Endothelial cell (in vitro differentiated cells): ENCODE results near the gene TEKT3. TPM values are rescaled to one million over a fixed set of nuclear protein-coding genes. Genes with fewer than 3 reads are reported as not detected.

Source experiments
- DNase-seq: peaks from one replicate; pipeline ENCODE4 v3.0.0; 2021; ENCODE audit warnings: low spot score
- H3K27ac Mint-ChIP-seq: one replicate; pipeline ENCODE4 v1.8.0; 2021; ENCODE audit warnings: mixed read lengths, inconsistent platforms; ENCODE audit not compliant: unreplicated experiment
- H3K27me3 Mint-ChIP-seq: one replicate; pipeline ENCODE4 v1.8.0; 2021; ENCODE audit warnings: mild to moderate bottlenecking, moderate library complexity, mixed read lengths, inconsistent platforms; ENCODE audit not compliant: unreplicated experiment
- H3K36me3 Mint-ChIP-seq: one replicate; pipeline ENCODE4 v1.8.0; 2021; ENCODE audit warnings: mild to moderate bottlenecking, low read depth, mixed read lengths, inconsistent platforms; ENCODE audit not compliant: unreplicated experiment
- H3K4me1 Mint-ChIP-seq: one replicate; pipeline ENCODE4 v1.8.0; 2021; ENCODE audit warnings: mild to moderate bottlenecking, mixed read lengths, inconsistent platforms; ENCODE audit not compliant: unreplicated experiment
- H3K4me3 Mint-ChIP-seq: one replicate; pipeline ENCODE4 v1.8.0; 2021; ENCODE audit warnings: mild to moderate bottlenecking, mixed read lengths, inconsistent platforms; ENCODE audit not compliant: unreplicated experiment
- H3K9me3 Mint-ChIP-seq: one replicate; pipeline ENCODE4 v1.8.0; 2021; ENCODE audit warnings: mixed read lengths, inconsistent platforms; ENCODE audit not compliant: unreplicated experiment
- total RNA-seq: library from RNA; stranded (reverse); fragmentation: NEBNext Ultra II Directional; extraction: Animal tissue kit (Norgen Biotek cat#: 25700); gene quantifications from one replicate; pipeline ENCODE4 v1.2.1, GENCODE V29; 2021; ENCODE audit not compliant: unreplicated experiment
- TF ChIP-seq, protein P1 (sequence below): fragments of 200-600 bp; sonication (generic); IDR thresholded peaks from one replicate; pipeline ENCODE4 v1.5.0; 2021; ENCODE audit warnings: antibody characterized with exemption; ENCODE audit not compliant: unreplicated experiment

TEKT3 gene
- total RNA-seq, 1 donor from 2014 or later: 5.8 TPM

GRCh38 chr17:15298176-15298575 lies 43.2 kb downstream of the TEKT3 start:
- H3K27me3 Mint-ChIP-seq: peaks cover 2% of the 10 kb centered on the region
- no peak for DNase-seq
- H3K36me3 Mint-ChIP-seq: no peaks in the 10 kb centered on the region
- TF ChIP-seq, protein P1, sequence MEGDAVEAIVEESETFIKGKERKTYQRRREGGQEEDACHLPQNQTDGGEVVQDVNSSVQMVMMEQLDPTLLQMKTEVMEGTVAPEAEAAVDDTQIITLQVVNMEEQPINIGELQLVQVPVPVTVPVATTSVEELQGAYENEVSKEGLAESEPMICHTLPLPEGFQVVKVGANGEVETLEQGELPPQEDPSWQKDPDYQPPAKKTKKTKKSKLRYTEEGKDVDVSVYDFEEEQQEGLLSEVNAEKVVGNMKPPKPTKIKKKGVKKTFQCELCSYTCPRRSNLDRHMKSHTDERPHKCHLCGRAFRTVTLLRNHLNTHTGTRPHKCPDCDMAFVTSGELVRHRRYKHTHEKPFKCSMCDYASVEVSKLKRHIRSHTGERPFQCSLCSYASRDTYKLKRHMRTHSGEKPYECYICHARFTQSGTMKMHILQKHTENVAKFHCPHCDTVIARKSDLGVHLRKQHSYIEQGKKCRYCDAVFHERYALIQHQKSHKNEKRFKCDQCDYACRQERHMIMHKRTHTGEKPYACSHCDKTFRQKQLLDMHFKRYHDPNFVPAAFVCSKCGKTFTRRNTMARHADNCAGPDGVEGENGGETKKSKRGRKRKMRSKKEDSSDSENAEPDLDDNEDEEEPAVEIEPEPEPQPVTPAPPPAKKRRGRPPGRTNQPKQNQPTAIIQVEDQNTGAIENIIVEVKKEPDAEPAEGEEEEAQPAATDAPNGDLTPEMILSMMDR: no peak
- no peaks in the 10 kb centered on the region for H3K9me3 Mint-ChIP-seq
- no peak overlapping the region for H3K27ac Mint-ChIP-seq
- no peaks in the 10 kb centered on the region for H3K4me1 Mint-ChIP-seq
- no peak overlapping the region for H3K4me3 Mint-ChIP-seq

GRCh38 chr17:15293558-15293957 lies 47.8 kb downstream of the TEKT3 start:
- TF ChIP-seq, protein P1: no peak
- Mint-ChIP-seq H3K9me3 (no peaks in the 10 kb centered on the region), H3K36me3 (no peaks in the 10 kb centered on the region), H3K4me3 (no peak overlapping the region), H3K27me3 (no peaks in the 10 kb centered on the region), H3K4me1 (peaks cover 5% of the 10 kb centered on the region), H3K27ac (no peak overlapping the region)
- no peak for DNase-seq

DNA sequence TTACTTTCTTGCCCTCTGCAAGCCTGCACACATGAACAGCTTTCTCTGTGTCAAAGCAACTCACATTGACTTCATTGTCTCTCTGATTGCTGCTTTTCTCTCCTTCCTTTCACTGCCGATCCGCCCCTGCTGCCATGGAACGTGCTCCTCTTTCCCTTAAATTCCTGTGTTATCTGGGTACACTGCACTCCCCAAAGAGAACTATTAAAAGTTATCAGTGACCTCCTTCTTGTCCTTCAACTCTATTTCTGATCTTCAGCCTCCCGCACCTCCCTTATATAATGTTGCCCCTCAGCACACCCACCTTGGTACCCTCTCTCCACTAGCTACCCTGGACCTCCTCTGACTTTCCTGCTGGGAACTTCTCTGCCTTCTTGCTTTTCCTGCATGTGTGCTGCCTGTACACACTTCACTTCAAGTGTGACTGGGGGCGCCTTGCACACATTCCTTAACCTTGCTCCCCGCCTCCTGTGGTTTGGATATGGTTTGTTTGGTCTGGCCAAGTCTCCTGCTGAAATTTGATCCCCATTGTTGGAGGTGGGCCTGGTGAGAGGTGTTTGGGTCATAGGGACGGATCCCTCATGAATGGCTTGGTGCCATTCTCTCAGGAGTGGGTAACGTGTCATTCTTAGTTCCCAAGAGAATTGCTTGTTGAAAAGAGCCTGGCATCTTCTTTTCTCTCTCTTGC lies 49.6 kb downstream of the TEKT3 start:
- Mint-ChIP-seq H3K4me1 (peaks cover 9% of the 10 kb centered on the region), H3K27ac (no peak overlapping the region), H3K4me3 (no peak overlapping the region), H3K9me3 (no peaks in the 10 kb centered on the region), H3K27me3 (no peaks in the 10 kb centered on the region), H3K36me3 (peaks cover 3% of the 10 kb centered on the region)
- DNase-seq: no peak
- TF ChIP-seq, protein P1: no peak

DNA sequence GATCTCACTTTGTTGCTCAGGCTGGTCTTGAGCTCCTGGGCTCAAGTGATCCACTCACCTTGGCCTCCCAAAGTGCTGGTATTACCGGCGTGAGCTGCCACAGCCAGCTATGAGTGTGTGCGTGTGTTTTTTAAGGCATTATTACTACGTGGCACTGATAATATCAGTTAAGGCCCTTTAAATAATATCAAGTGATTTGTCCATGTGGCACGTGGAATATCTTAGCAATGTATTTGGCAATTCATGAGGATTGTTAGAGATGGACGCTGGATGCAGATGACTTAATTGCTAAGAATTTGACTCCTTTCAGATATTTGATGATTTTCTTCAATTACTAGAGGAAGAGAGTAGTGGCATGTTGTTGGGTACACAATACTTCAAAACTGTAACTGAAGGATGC lies 50.8 kb downstream of the TEKT3 start:
- Mint-ChIP-seq H3K27me3 (no peaks in the 10 kb centered on the region), H3K27ac (no peak overlapping the region), H3K4me3 (no peak overlapping the region), H3K9me3 (no peaks in the 10 kb centered on the region), H3K4me1 (peaks cover 9% of the 10 kb centered on the region), H3K36me3 (peaks cover 3% of the 10 kb centered on the region)
- DNase-seq: no peak
- TF ChIP-seq, protein P1: no peak

DNA sequence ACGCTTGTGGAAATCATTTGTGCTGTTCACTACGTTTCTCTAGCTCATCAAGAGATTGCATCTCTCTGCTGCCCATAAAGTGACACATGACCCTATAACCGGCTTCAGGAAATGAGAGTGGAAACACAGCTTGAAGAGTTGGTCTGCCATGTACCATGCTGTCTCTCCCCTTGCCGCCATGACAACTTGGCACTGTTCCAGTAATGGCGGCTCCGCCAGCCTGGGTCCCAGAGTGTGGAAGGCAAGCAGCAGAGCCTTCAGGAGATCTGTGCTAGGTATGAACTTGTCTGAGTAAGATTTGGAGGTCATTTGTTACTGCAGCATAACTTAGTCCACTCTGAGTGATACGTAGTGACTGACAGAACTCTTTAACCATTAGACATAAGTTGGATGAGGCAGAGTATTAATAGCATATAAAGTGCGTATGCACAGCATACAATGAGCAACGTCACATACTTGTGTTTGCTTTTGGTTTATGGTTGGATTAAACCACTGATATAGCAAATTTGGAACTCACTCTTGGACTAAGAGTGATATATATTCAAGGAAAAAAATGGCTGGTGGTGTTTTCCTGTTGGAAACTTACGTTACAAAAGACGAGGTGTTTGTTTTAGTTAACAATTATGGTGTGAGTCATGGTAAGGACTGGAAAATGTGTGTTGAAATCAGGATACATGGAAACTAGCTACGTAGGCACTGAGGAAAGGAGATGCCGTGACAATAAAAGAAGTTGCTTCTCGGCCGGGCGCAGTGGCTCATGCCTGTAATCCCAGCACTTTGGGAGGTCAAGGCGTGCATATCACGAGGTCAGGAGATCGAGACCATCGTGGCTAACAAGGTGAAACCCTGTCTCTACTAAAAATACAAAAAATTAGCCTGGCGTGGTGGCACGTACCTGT lies 51.9 kb downstream of the TEKT3 start:
- no peak for DNase-seq
- no peaks in the 10 kb centered on the region for H3K27me3 Mint-ChIP-seq

More for the DNA sequence above, 51.9 kb downstream of the TEKT3 start:
- H3K4me1 Mint-ChIP-seq: peaks cover 9% of the 10 kb centered on the region
- no peak overlapping the region for H3K4me3 Mint-ChIP-seq
- H3K36me3 Mint-ChIP-seq: peaks cover 3% of the 10 kb centered on the region
- TF ChIP-seq, protein P1: no peak
- no peak overlapping the region for H3K27ac Mint-ChIP-seq
- no peaks in the 10 kb centered on the region for H3K9me3 Mint-ChIP-seq
